HepG2 (cell line): ENCODE measurements around the gene ADGRL1. TPM values are rescaled to one million over a fixed set of nuclear protein-coding genes. Genes with fewer than 3 reads are reported as not detected.

Source experiments
- FOXA1 ChIP-seq, 2 experiments: fragments of 450-650 bp in 1 of 2; sonication (generic) in 1 of 2; formaldehyde crosslinking in 1 of 2; IDR thresholded peaks; 2 replicates each; pipeline versions ENCODE4 v1.4.0 to v1.6.1; 2016 to 2020; ENCODE audit warnings: missing genetic modification reagents in 1 of 2
- FOXK2 ChIP-seq: fragments of 450-650 bp; IDR thresholded peaks from 2 replicates; pipeline ENCODE4 v1.6.1; 2016
- IRF2 ChIP-seq: IDR thresholded peaks from 2 replicates; pipeline ENCODE4 v1.6.1; 2018; ENCODE audit warnings: missing genetic modification reagents, missing compliant biosample characterization
- KAT2B ChIP-seq: fragments of 150-350 bp; IDR thresholded peaks from 2 replicates; pipeline ENCODE4 v1.6.1; 2014; ENCODE audit warnings: low read depth, low read length, borderline replicate concordance
- POLR2AphosphoS5 ChIP-seq: IDR thresholded peaks from 2 replicates; pipeline ENCODE4 v1.6.1; 2012; ENCODE audit warnings: low read depth, low read length
- RELA ChIP-seq: sonication (generic); formaldehyde crosslinking; IDR thresholded peaks from 2 replicates; pipeline ENCODE4 v1.4.0; 2020; ENCODE audit warnings: missing genetic modification reagents
- SNAPC5 ChIP-seq: sonication (generic); formaldehyde crosslinking; IDR thresholded peaks from 2 replicates; pipeline ENCODE4 v1.8.1; 2023; ENCODE audit warnings: mild to moderate bottlenecking, missing genetic modification reagents, borderline replicate concordance
- TBX3 ChIP-seq: fragments of 450-650 bp; IDR thresholded peaks from 2 replicates; pipeline ENCODE4 v1.6.1; 2017; ENCODE audit warnings: antibody characterized with exemption, mild to moderate bottlenecking, inconsistent platforms, borderline replicate concordance
- ZNF292 ChIP-seq: sonication (generic); formaldehyde crosslinking; IDR thresholded peaks from 2 replicates; pipeline ENCODE4 v1.8.1; 2022; ENCODE audit warnings: mild to moderate bottlenecking, low read depth, missing genetic modification reagents, borderline replicate concordance
- ZNF451 ChIP-seq: sonication (generic); formaldehyde crosslinking; IDR thresholded peaks from 2 replicates; pipeline ENCODE4 v1.5.0; 2020; ENCODE audit warnings: mild to moderate bottlenecking, missing genetic modification reagents
- ZNF460 ChIP-seq: sonication (generic); formaldehyde crosslinking; IDR thresholded peaks from 2 replicates; pipeline ENCODE4 v1.5.1; 2020; ENCODE audit warnings: missing genetic modification reagents, mild to moderate bottlenecking, borderline replicate concordance
- ZNF562 ChIP-seq: sonication (generic); formaldehyde crosslinking; IDR thresholded peaks from 2 replicates; pipeline ENCODE4 v1.8.0; 2022; ENCODE audit warnings: missing genetic modification reagents, borderline replicate concordance
- ZNF577 ChIP-seq: sonication (generic); formaldehyde crosslinking; IDR thresholded peaks from 2 replicates; pipeline ENCODE4 v1.4.0; 2020; ENCODE audit warnings: mild to moderate bottlenecking, low read depth, missing genetic modification reagents, borderline replicate concordance
- ZNF639 ChIP-seq: conservative IDR thresholded peaks from 2 replicates; pipeline ENCODE4 v1.6.1; 2018; ENCODE audit warnings: missing genetic modification reagents
- ZNF776 ChIP-seq: sonication (generic); formaldehyde crosslinking; IDR thresholded peaks from 2 replicates; pipeline ENCODE4 v1.4.0; 2020; ENCODE audit warnings: mild to moderate bottlenecking, missing genetic modification reagents
- ZSCAN31 ChIP-seq: sonication (generic); formaldehyde crosslinking; IDR thresholded peaks from 2 replicates; pipeline ENCODE4 v1.5.0; 2020; ENCODE audit warnings: low read depth, mild to moderate bottlenecking, missing genetic modification reagents
- polyA plus RNA-seq, 8 experiments: library from polyadenylated mRNA; depleted of rRNA in 3 of 8; stranded (reverse) in 7 of 8; unstranded in 1 of 8; fragments of >200 nt; fragmentation: Illumina TruSeq in 4 of 8; extraction: Trizol in 4 of 8; gene quantifications; 2 replicates each; pipeline versions ENCODE4 v1.2.1 to v1.2.3, GENCODE V29; 2011 to 2016; ENCODE audit warnings: low read depth in 4 of 8, missing spikeins in 1 of 8, mixed read lengths in 1 of 8; ENCODE audit not compliant: insufficient read depth in 1 of 8
- total RNA-seq, 5 experiments: library from RNA; depleted of rRNA; stranded (reverse); fragments of >200 nt; fragmentation: Illumina TruSeq; extraction: Trizol; gene quantifications; 2 replicates each; pipeline ENCODE4 v1.2.3, GENCODE V29; 2016; ENCODE audit warnings: low read depth in 1 of 5
- TF ChIP-seq, protein P1 (sequence below): IDR thresholded peaks from 2 replicates; pipeline ENCODE4 v1.6.1; 2012; ENCODE audit warnings: low read depth, low read length, improper control_type of control experiment
- TF ChIP-seq, protein P2 (sequence below): sonication (generic); formaldehyde crosslinking; IDR thresholded peaks from 2 replicates; pipeline ENCODE4 v1.5.1; 2020; ENCODE audit warnings: mild to moderate bottlenecking, missing genetic modification reagents, borderline replicate concordance

Gene ADGRL1
- total and polyA plus RNA-seq, 2 of the 13 experiments (the other 11 are each of a cell fraction or from before 2014, with no cell fraction given) = 0.49 to 1.7 TPM

DNA sequence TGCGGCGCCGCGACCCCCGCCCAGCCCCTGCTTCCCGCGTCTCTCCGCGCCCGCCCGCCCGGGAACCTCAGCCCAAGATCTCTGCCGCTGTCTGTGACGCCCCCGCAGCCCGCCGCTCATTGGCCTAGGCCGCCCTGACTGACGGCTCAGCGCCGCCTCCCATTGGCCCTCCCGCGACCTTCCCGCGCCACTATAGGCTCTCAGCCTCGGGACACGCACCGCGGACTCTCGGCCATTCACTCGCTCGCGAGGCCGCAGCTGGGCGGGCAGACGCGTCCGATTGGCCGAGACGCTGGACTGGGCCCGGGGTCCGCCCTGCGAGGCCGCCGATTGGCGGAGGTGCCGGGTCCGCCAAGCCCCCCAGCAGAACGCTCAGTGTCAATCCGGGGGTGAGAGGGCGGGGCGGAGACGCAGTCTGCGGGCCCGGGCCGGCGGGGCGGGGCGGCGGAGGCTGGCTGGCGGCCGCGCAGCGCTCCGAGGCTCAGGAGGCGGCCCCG is 88.3 kb downstream of the ADGRL1 start, which contains the start of gene PRKACA (continued):
- TF ChIP-seq SNAPC5 (CRISPR knock-in tag) (no peak), IRF2 (peak; percentile 20; the same call in 1 of the 2 replicates), ZSCAN31 (CRISPR knock-in tag) (no peak), RELA (CRISPR knock-in tag) (no peak), FOXK2 (no peak), FOXA1 (IDR thresholded peaks at IDR 0.05) (no peak), FOXA1 (CRISPR knock-in tag; IDR thresholded peaks at IDR 0.05) (0 out of 2 replicates have a peak, but pooled peaks have one; percentile 5), ZNF460 (no peak), ZNF292 (no peak), ZNF639 (CRISPR knock-in tag) (peak; percentile 53; the same call in 1 of the 2 replicates), KAT2B (no peak), POLR2AphosphoS5 (no peak), ZNF577 (CRISPR knock-in tag) (no peak), ZNF776 (CRISPR knock-in tag) (no peak), TBX3 (no peak), ZNF451 (CRISPR knock-in tag) (no peak), ZNF562 (no peak)
- TF ChIP-seq, protein P1, sequence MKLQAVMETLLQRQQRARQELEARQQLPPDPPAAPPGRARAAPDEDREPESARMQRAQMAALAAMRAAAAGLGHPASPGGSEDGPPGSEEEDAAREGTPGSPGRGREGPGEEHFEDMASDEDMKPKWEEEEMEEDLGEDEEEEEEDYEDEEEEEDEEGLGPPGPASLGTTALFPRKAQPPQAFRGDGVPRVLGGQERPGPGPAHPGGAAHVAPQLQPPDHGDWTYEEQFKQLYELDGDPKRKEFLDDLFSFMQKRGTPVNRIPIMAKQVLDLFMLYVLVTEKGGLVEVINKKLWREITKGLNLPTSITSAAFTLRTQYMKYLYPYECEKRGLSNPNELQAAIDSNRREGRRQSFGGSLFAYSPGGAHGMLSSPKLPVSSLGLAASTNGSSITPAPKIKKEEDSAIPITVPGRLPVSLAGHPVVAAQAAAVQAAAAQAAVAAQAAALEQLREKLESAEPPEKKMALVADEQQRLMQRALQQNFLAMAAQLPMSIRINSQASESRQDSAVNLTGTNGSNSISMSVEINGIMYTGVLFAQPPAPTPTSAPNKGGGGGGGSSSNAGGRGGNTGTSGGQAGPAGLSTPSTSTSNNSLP = no peak
- TF ChIP-seq, protein P2, sequence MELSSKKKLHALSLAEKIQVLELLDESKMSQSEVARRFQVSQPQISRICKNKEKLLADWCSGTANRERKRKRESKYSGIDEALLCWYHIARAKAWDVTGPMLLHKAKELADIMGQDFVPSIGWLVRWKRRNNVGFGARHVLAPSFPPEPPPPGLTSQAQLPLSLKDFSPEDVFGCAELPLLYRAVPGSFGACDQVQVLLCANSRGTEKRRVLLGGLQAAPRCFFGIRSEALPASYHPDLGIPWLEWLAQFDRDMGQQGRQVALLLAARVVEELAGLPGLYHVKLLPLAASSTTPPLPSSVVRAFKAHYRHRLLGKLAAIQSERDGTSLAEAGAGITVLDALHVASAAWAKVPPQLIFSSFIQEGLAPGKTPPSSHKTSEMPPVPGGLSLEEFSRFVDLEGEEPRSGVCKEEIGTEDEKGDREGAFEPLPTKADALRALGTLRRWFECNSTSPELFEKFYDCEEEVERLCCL (CRISPR knock-in tag) = no peak
